Activated CD4-positive, alpha-beta memory T cell treated with anti-CD3 and anti-CD28 coated beads, Interleukin-2, amount 10 ng/mL, durations not matched to agents 7 days and 5 days (primary cell): ENCODE data around the gene HMX1. TPM values are rescaled to one million over a fixed set of nuclear protein-coding genes. Genes with fewer than 3 reads are reported as not detected.

Experiments used
- CTCF ChIA-PET: fragments of 350-600 bp; sonication (Branson Sonifier 250); formaldehyde crosslinking; loops from one replicate; lab custom pipeline; 2021; ENCODE audit warnings: antibody characterized with exemption, inconsistent platforms; lab: Charles Lee
- POLR2A ChIA-PET: fragments of 350-600 bp; sonication (Branson Sonifier 250); formaldehyde crosslinking; loops from one replicate; lab custom pipeline; 2021; ENCODE audit warnings: antibody characterized with exemption; lab: Charles Lee
- DNase-seq: peaks from one replicate; pipeline ENCODE4 v3.0.0-alpha.2; 2020
- H3K27ac Mint-ChIP-seq: one replicate; pipeline ENCODE4 v1.8.0; 2021; ENCODE audit warnings: mild to moderate bottlenecking, mixed read lengths
- H3K27me3 Mint-ChIP-seq: one replicate; pipeline ENCODE4 v1.8.0; 2021; ENCODE audit warnings: mixed read lengths
- H3K36me3 Mint-ChIP-seq: one replicate; pipeline ENCODE4 v1.8.0; 2021; ENCODE audit warnings: low read depth, mixed read lengths
- H3K4me1 Mint-ChIP-seq: one replicate; pipeline ENCODE4 v1.8.0; 2021; ENCODE audit warnings: mixed read lengths
- H3K4me3 Mint-ChIP-seq: one replicate; pipeline ENCODE4 v1.8.0; 2021; ENCODE audit warnings: mild to moderate bottlenecking, mixed read lengths
- H3K9me3 Mint-ChIP-seq: one replicate; pipeline ENCODE4 v1.8.0; 2021; ENCODE audit warnings: mixed read lengths
- total RNA-seq, 2 experiments: library from RNA; stranded (reverse); gene quantifications; one replicate each; pipeline ENCODE4 v1.2.3, GENCODE V29; 2021

Gene HMX1
- total RNA-seq, 2 experiments from 2014 or later: not detected

DNA sequence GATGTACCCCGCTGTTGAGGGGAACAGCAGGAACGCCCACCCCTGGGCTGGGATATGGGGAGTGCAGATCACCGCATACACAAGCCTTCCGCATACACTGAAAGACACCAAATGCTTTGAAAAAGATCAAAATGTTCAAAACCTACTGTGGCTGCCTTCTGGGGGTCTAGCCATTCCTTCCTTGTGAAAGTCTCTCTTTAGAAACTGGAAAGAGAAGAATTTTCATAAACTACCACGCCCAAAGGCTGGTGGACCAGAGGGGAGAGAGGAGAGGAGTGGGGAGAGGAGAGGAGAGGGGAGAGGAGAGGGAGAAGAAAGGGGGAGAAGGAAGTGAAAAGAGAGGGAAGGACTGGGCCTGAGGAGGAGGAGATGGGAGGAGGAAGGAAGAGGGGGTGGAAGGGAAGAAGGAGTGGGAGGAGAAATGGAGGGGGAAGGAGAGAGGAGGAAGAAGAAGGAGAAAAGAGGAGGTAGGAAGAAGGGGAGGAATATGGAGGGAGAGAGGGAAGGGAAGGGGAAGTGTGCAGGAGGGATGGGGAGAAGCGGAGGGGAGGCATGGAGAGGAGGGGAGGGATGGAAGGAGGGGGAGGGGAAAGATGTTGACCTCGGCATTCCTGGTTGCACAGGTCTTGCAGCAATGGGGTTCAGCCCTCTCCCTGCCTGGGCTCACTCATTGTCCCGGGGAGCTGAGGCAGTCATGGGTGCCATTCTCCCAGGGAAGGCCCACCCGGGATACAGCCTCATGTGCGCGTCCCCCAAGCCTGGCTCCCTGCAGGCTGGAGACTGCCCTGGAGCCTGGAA lies 5.5 kb upstream of the HMX1 start:
- ChIA-PET POLR2A (no interaction called here), CTCF (no interaction called here)
- no peak for DNase-seq
- no peak overlapping the region for H3K27ac Mint-ChIP-seq
- H3K4me1 Mint-ChIP-seq: no peaks in the 10 kb centered on the region
- no peaks in the 10 kb centered on the region for H3K9me3 Mint-ChIP-seq
- H3K36me3 Mint-ChIP-seq: peaks cover 4% of the 10 kb centered on the region
- peaks cover 50% of the 10 kb centered on the region for H3K27me3 Mint-ChIP-seq
- no peak overlapping the region for H3K4me3 Mint-ChIP-seq

DNA sequence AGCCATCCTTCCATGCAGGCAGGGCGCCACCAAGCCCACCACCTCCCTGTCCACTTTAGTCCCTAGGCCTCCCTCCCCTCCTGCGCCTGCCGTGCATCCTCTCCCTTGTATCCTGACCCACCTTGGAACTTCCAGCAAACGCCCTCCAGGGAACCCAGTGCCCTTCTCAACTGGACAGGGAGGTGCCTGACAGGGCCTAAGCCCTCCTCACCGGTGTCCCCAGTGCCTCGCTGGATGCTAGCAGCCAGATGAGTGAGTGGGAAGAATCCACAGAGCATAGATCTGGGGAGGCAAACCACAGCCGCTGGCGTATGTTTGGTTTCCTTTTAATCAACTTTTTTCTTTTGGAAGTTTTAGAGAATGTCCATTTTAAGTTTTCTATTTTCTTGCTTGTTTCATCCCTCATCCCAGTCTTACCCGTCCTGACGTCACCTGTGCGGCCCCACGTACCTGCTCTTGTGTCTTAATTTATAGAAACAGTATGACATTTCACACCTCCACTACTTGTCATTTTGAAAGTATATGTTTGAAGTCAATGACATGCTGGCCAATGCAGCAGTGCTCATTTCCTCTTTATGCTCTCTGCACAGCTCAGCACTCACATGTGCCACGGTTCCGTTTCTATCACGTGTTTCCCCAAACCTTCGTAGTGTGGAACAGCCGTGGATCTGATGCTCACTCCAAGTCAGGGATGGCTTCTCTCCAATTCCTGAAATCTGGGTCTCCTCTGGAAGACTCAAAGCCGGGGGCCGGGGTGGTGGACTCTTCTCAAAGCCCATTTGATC lies 3.4 kb upstream of the HMX1 start:
- peaks cover 4% of the 10 kb centered on the region for H3K36me3 Mint-ChIP-seq
- CTCF ChIA-PET: no interaction called here
- no peak overlapping the region for H3K27ac Mint-ChIP-seq
- POLR2A ChIA-PET: no interaction called here
- H3K4me3 Mint-ChIP-seq: no peak overlapping the region
- DNase-seq: no peak
- H3K27me3 Mint-ChIP-seq: peaks cover 58% of the 10 kb centered on the region
- no peaks in the 10 kb centered on the region for H3K9me3 Mint-ChIP-seq
- no peaks in the 10 kb centered on the region for H3K4me1 Mint-ChIP-seq

DNA sequence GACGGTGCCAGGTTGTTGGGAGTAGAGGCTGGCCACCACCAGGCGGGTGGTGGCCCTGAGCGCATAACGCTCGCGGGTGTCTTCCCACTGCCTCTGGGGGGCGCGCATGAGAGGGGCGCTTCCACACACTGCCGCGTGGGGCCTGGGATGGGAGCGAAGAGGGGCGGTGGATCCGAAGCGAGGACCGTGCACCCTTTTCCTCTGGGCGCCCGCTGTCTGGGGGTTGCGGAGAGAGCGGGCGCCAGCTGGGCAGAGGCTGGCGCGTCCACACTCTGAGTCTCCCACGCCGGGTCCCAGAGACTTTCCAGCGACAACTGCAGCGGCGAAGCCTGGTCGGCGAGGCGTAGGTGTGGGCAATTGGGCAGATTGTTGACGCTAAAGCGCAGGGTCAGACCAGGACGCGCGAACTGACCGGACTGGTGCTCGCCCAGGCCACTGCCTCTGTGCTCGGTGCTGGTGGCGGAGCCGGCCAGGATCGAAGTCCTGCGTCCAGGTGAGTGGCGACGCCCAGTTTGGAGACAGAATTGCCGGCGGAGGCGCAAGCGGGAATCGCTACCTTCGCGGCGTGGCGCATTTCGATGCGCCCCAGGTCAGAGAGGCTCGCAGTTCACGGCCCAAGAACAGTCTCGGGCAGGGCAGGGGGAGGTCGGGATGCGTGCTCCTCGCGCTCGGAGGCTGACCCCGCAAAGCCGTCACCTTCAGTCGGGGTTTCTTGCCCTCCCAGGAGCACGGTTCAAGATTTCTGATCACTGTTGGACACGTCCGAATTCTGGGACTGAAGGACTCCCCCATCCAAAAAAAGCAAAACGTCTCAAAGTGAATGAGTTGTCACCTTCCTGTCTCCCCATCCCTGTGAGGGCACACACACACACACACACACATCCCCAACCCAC lies 2.6 kb upstream of the HMX1 start:
- Mint-ChIP-seq H3K27ac (no peak overlapping the region), H3K4me3 (no peak overlapping the region), H3K4me1 (no peaks in the 10 kb centered on the region), H3K9me3 (no peaks in the 10 kb centered on the region), H3K27me3 (peaks cover 65% of the 10 kb centered on the region), H3K36me3 (peaks cover 4% of the 10 kb centered on the region)
- DNase-seq: no peak
- ChIA-PET CTCF (no interaction called here), POLR2A (no interaction called here)

DNA sequence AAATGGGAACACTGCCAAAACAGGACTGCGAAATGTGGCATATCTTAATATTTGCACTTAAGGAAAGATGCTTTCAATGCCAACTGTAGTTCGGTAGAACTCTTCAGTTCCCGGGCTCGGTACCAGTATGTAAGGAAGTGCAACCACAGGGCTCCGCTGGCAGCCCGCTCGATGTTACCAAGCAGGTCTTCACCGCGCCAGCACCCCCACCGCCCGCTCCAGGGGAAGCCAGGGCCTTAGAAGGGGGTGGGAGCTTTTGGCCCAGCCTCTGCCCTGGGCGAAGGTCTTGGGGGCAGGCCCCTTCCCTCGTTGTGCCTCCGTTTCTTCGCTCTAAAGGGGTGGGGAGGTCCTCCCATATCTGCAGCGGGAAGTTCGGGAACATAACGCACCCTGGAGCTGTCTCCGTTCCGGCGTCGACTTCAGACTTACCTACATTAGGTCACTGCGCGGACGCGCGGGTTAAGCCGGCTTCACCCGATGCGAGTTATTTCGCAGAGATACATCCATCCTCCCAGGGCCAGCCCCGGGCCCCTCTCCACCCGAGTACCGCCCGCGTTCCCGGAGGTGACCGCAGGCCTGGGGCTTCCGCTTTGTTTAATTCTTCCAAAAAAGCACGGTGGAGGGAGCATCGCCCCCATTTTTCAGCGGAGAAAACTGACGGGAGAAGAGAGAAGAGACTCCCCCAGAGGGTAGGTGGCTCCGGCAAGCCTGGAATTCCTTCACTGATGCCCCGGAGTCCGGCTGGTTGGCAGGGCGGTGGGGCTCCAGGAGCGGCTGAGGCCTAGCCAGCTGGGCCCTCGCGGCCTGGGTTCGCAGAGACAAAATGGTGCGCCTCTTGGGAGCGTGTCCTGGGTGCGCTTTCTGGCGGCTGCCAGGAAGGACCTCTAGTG lies 1.0 kb upstream of the HMX1 start:
- H3K4me3 Mint-ChIP-seq: no peak overlapping the region
- H3K4me1 Mint-ChIP-seq: no peaks in the 10 kb centered on the region

DNA sequence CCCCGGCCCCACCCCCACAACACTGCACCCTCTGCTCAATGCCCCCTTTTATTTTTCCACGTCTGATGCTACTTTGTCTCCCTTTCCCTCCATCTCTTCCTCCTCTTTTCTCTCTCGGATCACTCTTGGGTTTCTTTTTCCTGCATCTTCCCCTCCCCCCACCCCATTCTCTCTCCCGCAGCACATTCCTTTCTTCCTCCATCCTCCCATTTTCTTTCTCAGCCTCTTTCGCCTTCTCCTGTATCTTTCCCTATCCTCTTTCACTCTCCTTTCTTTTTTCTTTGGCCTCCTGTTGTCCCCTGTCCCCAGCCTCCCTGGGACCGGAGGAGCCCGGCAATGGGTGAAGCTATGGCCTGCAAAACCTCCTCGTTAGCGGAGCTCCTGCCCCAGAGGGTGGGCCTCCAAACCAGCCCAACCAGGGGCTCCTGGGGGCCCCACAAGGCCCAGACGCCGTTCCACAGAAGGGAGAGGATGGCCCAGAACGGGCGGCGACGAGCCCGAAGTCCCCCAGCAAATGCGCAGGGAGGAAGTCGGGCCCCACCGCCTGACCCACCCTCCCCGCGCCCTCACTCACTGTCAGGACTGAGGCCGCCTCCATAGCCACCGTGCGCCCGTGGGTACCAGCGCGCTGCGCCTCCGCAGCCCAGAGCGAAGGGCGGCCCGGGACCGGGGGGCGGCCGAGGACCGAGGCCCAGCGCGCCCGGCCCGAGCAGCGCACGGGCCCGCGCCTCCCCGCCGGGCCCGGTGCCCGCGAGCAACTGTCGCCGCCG lies 807 bp downstream of the HMX1 start:
- H3K27me3 Mint-ChIP-seq: peaks cover 67% of the 10 kb centered on the region
- H3K4me1 Mint-ChIP-seq: no peaks in the 10 kb centered on the region
- POLR2A ChIA-PET: no interaction called here
- CTCF ChIA-PET: no interaction called here
- H3K9me3 Mint-ChIP-seq: no peaks in the 10 kb centered on the region
- H3K27ac Mint-ChIP-seq: no peak overlapping the region
- no peak for DNase-seq
- no peak overlapping the region for H3K4me3 Mint-ChIP-seq
- peaks cover 4% of the 10 kb centered on the region for H3K36me3 Mint-ChIP-seq

More for the DNA sequence above, 1.0 kb upstream of the HMX1 start:
- H3K36me3 Mint-ChIP-seq: peaks cover 4% of the 10 kb centered on the region
- H3K27me3 Mint-ChIP-seq: peaks cover 68% of the 10 kb centered on the region
- no peaks in the 10 kb centered on the region for H3K9me3 Mint-ChIP-seq
- POLR2A ChIA-PET: no interaction called here
- no peak for DNase-seq
- no peak overlapping the region for H3K27ac Mint-ChIP-seq
- CTCF ChIA-PET: no interaction called here

DNA sequence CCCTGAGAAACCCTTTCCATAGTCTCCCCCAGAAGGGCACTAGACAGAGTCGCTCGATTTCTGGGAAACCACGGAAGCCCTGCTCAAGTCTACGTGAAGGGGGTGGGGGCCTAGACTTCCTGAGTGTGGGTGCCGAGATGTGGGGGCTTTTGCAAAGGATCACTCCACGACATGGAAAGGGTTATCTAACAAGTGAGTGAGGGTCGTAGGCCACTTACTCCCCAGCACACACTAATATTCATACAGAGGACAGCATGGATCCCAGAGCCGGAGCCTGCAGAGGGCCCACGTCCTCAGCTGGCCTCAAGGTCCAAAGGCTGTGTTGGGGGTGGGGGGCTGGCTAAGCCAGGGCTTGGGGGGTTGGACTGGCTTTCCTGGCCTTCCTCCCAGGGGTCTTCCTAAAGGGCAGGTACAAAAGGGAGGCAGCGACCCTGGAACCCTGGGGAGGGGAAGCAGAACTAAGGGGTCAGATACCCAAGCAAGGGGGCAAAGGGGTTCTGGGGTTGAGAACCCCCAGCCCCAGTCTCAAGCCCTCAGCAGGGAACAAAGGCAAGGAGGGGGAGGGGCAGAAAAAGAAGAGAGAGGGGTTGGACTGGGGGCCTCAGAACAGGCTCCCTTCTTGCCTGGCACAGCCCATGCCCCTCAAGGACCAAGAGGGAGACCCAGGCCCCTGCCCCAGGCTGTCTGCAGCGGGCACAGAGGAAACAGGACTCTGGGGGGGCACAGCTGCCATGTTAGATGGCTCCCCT lies 1.6 kb downstream of the HMX1 start:
- no peak overlapping the region for H3K4me3 Mint-ChIP-seq
- no peaks in the 10 kb centered on the region for H3K9me3 Mint-ChIP-seq
- no peaks in the 10 kb centered on the region for H3K4me1 Mint-ChIP-seq
- peaks cover under 1% of the 10 kb centered on the region for H3K36me3 Mint-ChIP-seq
- H3K27ac Mint-ChIP-seq: no peak overlapping the region
- DNase-seq: no peak
- ChIA-PET CTCF (no interaction called here), POLR2A (no interaction called here)
- H3K27me3 Mint-ChIP-seq: peaks cover 61% of the 10 kb centered on the region

DNA sequence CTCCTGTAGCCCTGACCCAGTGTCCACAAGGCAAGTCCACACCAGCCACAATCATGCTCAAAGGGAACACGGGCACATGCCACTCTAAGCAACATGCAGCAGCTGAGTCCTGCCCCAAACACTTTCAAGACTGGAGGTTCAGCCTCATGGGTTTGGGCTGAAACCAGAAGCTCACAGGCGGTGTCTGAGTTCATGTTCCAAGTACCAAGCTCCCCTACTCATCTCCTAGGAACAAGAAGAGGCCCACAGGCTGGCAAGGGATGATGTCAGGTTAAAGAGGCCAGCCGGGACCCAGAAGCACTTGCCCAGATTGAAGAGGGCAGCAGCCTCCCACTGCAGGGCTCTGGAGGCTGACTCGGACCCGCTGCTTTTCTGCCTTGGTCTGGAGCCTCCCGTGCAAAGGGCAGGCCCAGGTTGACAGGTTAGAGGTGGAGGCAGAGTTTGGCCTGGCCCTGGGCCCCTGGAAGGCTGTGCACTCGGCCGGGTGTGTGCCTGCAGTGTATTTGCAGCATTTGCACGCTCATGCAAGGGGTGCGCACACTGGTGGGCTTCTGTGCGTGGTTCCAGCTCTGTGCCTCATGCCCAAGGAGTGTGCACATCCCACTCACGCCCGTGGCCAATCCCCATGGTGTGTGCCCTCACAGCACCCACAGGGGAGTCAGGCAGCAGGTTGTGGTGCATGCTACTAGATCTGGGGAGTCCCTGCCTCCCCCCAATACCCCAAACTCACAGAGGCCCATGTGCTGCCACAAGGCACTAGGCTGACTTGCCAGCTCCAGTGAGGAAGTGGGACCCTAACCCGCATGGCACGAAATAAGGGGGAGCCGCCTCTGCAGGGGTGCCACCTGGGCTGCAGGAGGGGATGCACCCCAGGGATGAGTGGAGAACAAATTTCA lies 2.4 kb downstream of the HMX1 start:
- ChIA-PET CTCF (no interaction called here), POLR2A (no interaction called here)
- no peaks in the 10 kb centered on the region for H3K9me3 Mint-ChIP-seq
- H3K4me3 Mint-ChIP-seq: no peak overlapping the region
- H3K27ac Mint-ChIP-seq: no peak overlapping the region
- no peak for DNase-seq
- peaks cover 3% of the 10 kb centered on the region for H3K36me3 Mint-ChIP-seq
- H3K27me3 Mint-ChIP-seq: peaks cover 60% of the 10 kb centered on the region
- H3K4me1 Mint-ChIP-seq: no peaks in the 10 kb centered on the region

DNA sequence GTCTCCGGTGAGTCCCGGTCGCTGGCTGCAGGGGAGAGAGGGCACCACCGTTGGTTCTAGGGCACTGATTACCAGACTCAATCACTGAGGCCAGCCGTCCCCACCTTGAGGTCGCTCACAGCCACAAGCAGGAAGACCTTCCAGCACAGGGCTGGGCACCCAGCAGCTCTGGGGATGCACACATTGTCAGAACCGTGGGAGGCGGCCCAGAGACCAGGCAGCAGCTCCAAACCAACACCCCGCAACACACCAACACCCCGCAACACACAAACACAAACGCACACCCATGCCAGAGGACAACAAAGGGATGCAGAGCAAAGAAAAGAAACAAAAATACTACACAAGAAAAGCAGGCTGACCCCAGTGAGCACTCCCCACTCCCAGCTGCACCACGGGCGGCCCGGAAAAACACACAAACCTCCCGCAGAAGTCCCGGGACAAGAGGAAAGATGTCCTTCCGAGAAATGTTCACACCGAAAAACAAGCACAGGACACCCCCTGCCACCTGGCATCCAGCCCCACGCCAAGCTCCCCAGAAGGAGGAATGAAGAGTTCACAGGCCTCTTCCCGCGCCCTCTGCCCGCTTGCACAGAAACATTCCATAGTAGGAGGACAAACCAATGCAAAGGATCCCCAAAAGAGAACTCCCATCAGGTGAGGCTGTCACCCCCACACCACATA lies 3.2 kb downstream of the HMX1 start:
- H3K4me3 Mint-ChIP-seq: no peak overlapping the region
- POLR2A ChIA-PET: no interaction called here
- CTCF ChIA-PET: no interaction called here
- no peaks in the 10 kb centered on the region for H3K9me3 Mint-ChIP-seq
- peaks cover 3% of the 10 kb centered on the region for H3K36me3 Mint-ChIP-seq
- no peaks in the 10 kb centered on the region for H3K4me1 Mint-ChIP-seq
- peaks cover 63% of the 10 kb centered on the region for H3K27me3 Mint-ChIP-seq
- no peak overlapping the region for H3K27ac Mint-ChIP-seq
- DNase-seq: no peak

DNA sequence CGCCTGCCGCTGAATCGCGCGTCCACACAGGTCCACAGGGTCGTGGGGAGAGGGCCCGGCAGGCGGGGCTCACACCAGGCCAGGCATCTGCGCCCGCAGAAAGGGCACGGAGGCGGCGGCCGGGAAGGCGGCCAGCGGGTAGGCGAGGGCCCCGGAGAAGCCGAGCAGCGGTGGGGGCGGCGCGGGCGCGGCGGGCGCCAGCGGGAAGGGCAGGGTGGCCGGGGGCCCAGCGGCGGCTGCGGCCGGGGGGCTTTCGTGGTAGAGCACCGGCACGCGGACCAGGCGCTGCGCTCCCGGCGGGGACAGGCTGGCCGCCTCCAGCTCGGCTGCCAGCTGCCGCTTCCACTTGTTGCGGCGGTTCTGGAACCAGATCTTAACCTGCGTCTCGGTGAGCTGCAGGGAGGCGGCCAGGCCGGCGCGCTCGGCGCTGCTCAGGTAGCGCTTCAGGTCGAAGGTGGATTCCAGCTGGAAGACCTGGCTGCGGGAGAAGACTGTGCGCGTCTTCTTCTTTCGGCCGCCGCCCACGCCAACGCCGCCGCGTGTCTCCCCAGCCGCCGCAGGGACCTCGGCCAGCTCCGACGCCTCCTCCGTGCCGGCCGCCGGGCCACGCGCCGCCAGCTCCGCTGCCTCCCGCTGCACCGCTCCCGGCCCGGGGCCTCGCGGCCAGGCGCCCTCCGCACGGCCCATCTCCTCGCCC lies 3.9 kb downstream of the HMX1 start:
- Mint-ChIP-seq H3K4me1 (no peaks in the 10 kb centered on the region), H3K27ac (no peak overlapping the region), H3K4me3 (no peak overlapping the region), H3K9me3 (no peaks in the 10 kb centered on the region), H3K27me3 (peaks cover 60% of the 10 kb centered on the region), H3K36me3 (peaks cover 3% of the 10 kb centered on the region)
- DNase-seq: no peak
- CTCF ChIA-PET: no interaction called here
- POLR2A ChIA-PET: no interaction called here
